HG03354 (cell line): ENCODE results near the gene WFDC10B.
"Not testable (repeated sequence)": the region's sequence is repeated elsewhere in the genome, so short reads cannot be mapped to it uniquely, and the experiment has no call there.

ENCODE experiments used
- ATAC-seq: cut with Tn5 transposase; IDR thresholded peaks from one replicate; pipeline ENCODE4 v1.9.1; 2021; ENCODE audit warnings: mild to moderate bottlenecking; ENCODE audit not compliant: unreplicated experiment, poor library complexity, severe bottlenecking

The WFDC10B gene

GRCh38 chr20:45651726-45652125 lies 53.1 kb downstream of the WFDC10B start:
- not testable (repeated sequence) for ATAC-seq

GRCh38 chr20:45649312-45649863 lies 55.4 kb downstream of the WFDC10B start:
- ATAC-seq = no peak

GRCh38 chr20:45647441-45648050 lies 57.3 kb downstream of the WFDC10B start:
- ATAC-seq = no peak

- no peak for ATAC-seq
Observed at GRCh38 chr20:45646875-45647274, 57.9 kb downstream of the WFDC10B start.

GRCh38 chr20:45645869-45646268 lies 59.0 kb downstream of the WFDC10B start:
- not testable (repeated sequence) for ATAC-seq

- ATAC-seq = not testable (repeated sequence)
Observed at GRCh38 chr20:45641076-45641475, 63.7 kb downstream of the WFDC10B start.

GRCh38 chr20:45639687-45640086 lies 65.1 kb downstream of the WFDC10B start:
- no peak for ATAC-seq

GRCh38 chr20:45636513-45636912 lies 68.3 kb downstream of the WFDC10B start:
- ATAC-seq = no peak
